ENCODE data around the gene ALPI. TPM values are rescaled to one million over a fixed set of nuclear protein-coding genes. Genes with fewer than 3 reads are reported as not detected.
"Not testable (repeated sequence)": the region's sequence is repeated elsewhere in the genome, so short reads cannot be mapped to it uniquely, and the experiment has no call there.

ALPI gene
- total and polyA plus RNA-seq, 2 donors (not counting 3 experiments of a cell fraction or from before 2014, with no cell fraction given), result not detected

DNA sequence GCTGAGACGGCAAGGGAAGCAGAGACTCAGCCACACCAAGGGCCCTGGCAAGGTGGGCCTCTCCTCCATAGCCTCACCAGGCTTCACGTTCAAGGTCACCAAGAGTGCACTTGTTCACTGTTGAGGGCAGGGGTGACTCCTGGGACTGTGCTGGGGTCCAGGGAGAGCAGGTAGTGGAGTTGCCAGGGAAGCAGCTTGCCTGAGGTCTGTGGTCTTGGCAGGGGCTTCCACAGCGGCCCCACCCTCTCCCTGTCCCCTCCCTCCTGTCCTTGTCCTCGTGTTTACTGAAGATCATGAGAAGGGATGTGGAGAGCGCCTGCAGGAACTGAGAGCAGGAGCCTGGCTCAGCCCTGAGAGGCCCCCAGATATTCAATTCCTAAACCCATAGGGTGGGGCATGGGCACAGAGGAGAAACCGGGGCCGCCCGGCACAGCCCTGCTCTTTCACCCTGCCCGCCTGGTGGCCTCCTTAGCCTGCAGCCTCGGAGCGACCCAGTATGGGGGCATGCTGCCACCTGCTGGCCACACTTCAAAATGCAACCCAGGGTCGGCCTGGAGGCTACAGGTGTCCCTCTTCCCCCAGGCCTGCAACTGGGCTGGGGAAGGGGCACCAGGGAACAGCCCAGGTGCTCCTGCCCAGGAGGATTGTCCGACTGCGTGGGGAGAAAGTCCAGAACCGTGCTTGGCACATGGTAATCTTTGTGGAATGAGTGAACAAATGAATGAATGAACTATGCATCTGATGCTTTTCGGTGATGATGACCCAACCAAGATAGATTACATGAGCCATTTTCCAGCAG is 15.5 kb upstream of the ALPI start:
- CTCF ChIA-PET, result interaction anchor here (1.5 to 2.8 kb wide), 6 partner anchors 73 to 540 kb away, joined by 5 to 45 read pairs (median 12); no protein-coding TSS in a partner anchor
- TF ChIP-seq, protein P1, sequence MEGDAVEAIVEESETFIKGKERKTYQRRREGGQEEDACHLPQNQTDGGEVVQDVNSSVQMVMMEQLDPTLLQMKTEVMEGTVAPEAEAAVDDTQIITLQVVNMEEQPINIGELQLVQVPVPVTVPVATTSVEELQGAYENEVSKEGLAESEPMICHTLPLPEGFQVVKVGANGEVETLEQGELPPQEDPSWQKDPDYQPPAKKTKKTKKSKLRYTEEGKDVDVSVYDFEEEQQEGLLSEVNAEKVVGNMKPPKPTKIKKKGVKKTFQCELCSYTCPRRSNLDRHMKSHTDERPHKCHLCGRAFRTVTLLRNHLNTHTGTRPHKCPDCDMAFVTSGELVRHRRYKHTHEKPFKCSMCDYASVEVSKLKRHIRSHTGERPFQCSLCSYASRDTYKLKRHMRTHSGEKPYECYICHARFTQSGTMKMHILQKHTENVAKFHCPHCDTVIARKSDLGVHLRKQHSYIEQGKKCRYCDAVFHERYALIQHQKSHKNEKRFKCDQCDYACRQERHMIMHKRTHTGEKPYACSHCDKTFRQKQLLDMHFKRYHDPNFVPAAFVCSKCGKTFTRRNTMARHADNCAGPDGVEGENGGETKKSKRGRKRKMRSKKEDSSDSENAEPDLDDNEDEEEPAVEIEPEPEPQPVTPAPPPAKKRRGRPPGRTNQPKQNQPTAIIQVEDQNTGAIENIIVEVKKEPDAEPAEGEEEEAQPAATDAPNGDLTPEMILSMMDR (IDR thresholded peaks at IDR 0.05; ENCODE audit: extremely low read depth in 1 of 2, insufficient read depth in 1 of 2, low read depth in 1 of 2, low read length in 2 of 2), result peak; percentile 84 to 94
- H3K9ac ChIP-seq (replicated peaks; ENCODE audit: extremely low read depth, insufficient read depth, low read length); H3K4me1 ChIP-seq (ENCODE audit: control insufficient read depth, extremely low read depth, insufficient read depth, low read length); H3K4me3 ChIP-seq (replicated peaks in 1 of 3; ENCODE audit: insufficient read depth in 1 of 3, low read depth in 1 of 3, low read length in 3 of 3); BruUV-seq (replicated peaks); H3K9me3 ChIP-seq (replicated peaks; ENCODE audit: control insufficient read depth, insufficient read depth, low read length); H3K9me1 ChIP-seq (replicated peaks; ENCODE audit: control insufficient read depth, extremely low read depth, insufficient read depth, low read length); H3K4me2 ChIP-seq (ENCODE audit: insufficient read depth, low read length); dilution Hi-C loops (cut with MboI; ENCODE audit: extremely low pct_ligation_motif_present, low sequenced_read_pairs); H3K36me3 ChIP-seq (ENCODE audit: control insufficient read depth in 2 of 2, extremely low read depth in 1 of 2, insufficient read depth in 2 of 2, low read length in 2 of 2); H3K27ac ChIP-seq (ENCODE audit: insufficient read depth, low read depth, low read length); POLR2A ChIA-PET; H4K20me1 ChIP-seq (replicated peaks; ENCODE audit: control insufficient read depth, extremely low read depth, insufficient read depth, low read length); H2AFZ ChIP-seq (ENCODE audit: low read depth, low read length); H3K27me3 ChIP-seq (ENCODE audit: control insufficient read depth in 2 of 2, insufficient read depth in 2 of 2, low read length in 2 of 2); H3K79me2 ChIP-seq (ENCODE audit: control insufficient read depth, insufficient read depth, low read length): not testable (repeated sequence)
- intact Hi-C loops (cut with micrococcal nuclease), result loop anchor here (1.0 kb wide), 4 partner anchors 73 to 540 kb away; no protein-coding TSS in a partner anchor
- FAIRE-seq (peak; percentile 70), DNase-seq (ENCODE audit: low read depth, low spot score) (peak; percentile 66)

DNA sequence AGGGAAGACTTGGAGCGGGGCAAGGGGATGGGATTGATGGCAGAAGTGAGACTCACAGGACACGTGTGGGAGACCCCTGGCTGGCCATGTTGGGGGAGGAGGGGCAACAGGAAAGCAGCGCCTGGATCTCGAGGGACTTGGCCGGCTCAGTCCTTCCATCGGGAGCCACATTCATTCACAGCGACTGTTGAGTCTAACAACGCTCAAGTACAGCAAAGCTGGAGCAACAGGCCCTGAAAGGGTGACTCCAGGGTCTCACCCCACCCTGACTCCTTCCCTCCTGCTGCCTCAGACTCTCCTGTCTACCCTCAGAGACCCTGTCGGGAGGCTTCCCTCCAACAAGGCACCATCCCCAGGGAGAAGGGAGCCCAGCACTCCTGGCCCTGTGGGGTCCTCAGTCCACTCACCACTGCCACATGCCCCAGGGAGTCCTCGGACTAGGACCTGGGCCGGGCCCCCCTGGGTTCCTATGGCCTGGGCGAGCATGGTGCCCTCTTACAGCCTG is 14.8 kb upstream of the ALPI start:
- no peaks in the 10 kb centered on the region for H3K4me1 ChIP-seq (ENCODE audit: control insufficient read depth, extremely low read depth, insufficient read depth, low read length)
- H4K20me1 ChIP-seq (replicated peaks; ENCODE audit: control insufficient read depth, extremely low read depth, insufficient read depth, low read length), result no peaks in the 10 kb centered on the region
- H3K79me2 ChIP-seq (ENCODE audit: control insufficient read depth, insufficient read depth, low read length), result no peaks in the 10 kb centered on the region
- no peak for DNase-seq (ENCODE audit: low read depth, low spot score)
- no peak overlapping the region for H3K9ac ChIP-seq (replicated peaks; ENCODE audit: extremely low read depth, insufficient read depth, low read length)
- no peaks in the 10 kb centered on the region for H3K9me1 ChIP-seq (replicated peaks; ENCODE audit: control insufficient read depth, extremely low read depth, insufficient read depth, low read length)
- no peak overlapping the region for H3K4me3 ChIP-seq (replicated peaks in 1 of 3; ENCODE audit: insufficient read depth in 1 of 3, low read depth in 1 of 3, low read length in 3 of 3)
- H3K27ac ChIP-seq (ENCODE audit: insufficient read depth, low read depth, low read length), result no peak overlapping the region
- no TSS peak for BruUV-seq (replicated peaks)
- CTCF ChIA-PET, result interaction anchor here (1.5 to 2.8 kb wide), 2 partner anchors 516 to 540 kb away, joined by 5 to 11 read pairs; no protein-coding TSS in a partner anchor
- no peak overlapping the region for H3K4me2 ChIP-seq (ENCODE audit: insufficient read depth, low read length)
- no peak for FAIRE-seq
- TF ChIP-seq GATA2 (IDR thresholded peaks at IDR 0.05; ENCODE audit: insufficient read depth, insufficient read length, low read depth, low read length) (no peak), JUN (IDR thresholded peaks at IDR 0.05; ENCODE audit: borderline replicate concordance, insufficient read depth, insufficient read length, low read depth) (no peak), POLR2A (IDR thresholded peaks at IDR 0.05; ENCODE audit: low read depth, low read length) (no peak), MYC (IDR thresholded peaks at IDR 0.05; ENCODE audit: low read depth, low read length) (no peak), EZH2 (IDR thresholded peaks at IDR 0.05; ENCODE audit: borderline replicate concordance, low read depth, low read length, severe bottlenecking) (no peak), FOS (IDR thresholded peaks at IDR 0.05; ENCODE audit: borderline replicate concordance, insufficient read depth, low read length) (no peak), POLR2AphosphoS5 (IDR thresholded peaks at IDR 0.05; ENCODE audit: insufficient read depth, low read depth, low read length) (no peak)
- TF ChIP-seq, protein P2, sequence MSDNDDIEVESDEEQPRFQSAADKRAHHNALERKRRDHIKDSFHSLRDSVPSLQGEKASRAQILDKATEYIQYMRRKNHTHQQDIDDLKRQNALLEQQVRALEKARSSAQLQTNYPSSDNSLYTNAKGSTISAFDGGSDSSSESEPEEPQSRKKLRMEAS (IDR thresholded peaks at IDR 0.05; ENCODE audit: insufficient read depth, insufficient read length), result no peak
- TF ChIP-seq, protein P1 (IDR thresholded peaks at IDR 0.05; ENCODE audit: extremely low read depth in 1 of 2, insufficient read depth in 1 of 2, low read depth in 1 of 2, low read length in 2 of 2), result no peak
- peaks cover 0 to 2% of the 10 kb centered on the region in 2 experiments for H3K27me3 ChIP-seq (ENCODE audit: control insufficient read depth in 2 of 2, insufficient read depth in 2 of 2, low read length in 2 of 2)
- no peaks in the 10 kb centered on the region for H3K36me3 ChIP-seq (ENCODE audit: control insufficient read depth in 2 of 2, extremely low read depth in 1 of 2, insufficient read depth in 2 of 2, low read length in 2 of 2)
- dilution Hi-C loops (cut with MboI; ENCODE audit: extremely low pct_ligation_motif_present, low sequenced_read_pairs) (no loop called here), intact Hi-C loops (cut with micrococcal nuclease) (no loop called here)
- no peaks in the 10 kb centered on the region for H3K9me3 ChIP-seq (replicated peaks; ENCODE audit: control insufficient read depth, insufficient read depth, low read length)
- POLR2A ChIA-PET, result no interaction called here
- no peak overlapping the region for H2AFZ ChIP-seq (ENCODE audit: low read depth, low read length)

Data from endothelial cell of umbilical vein (primary cell).